WTC11 (cell line): ENCODE results near the gene YBX3. TPM values are rescaled to one million over a fixed set of nuclear protein-coding genes. Genes with fewer than 3 reads are reported as not detected.

Experiments
- ATAC-seq: fragments of 200-7000 bp; cut with Tn5 transposase; 2 replicates; pipeline ENCODE4 v1.10.0; 2021; ENCODE audit warnings: mild to moderate bottlenecking, moderate library complexity
- CTCF ChIA-PET: fragments of 300-600 bp; sonication (Branson Sonifier 250); formaldehyde crosslinking; loops from one replicate; lab custom pipeline; 2021; ENCODE audit warnings: antibody characterized with exemption; lab: Charles Lee
- POLR2A ChIA-PET: fragments of 350-600 bp; sonication (Branson Sonifier 250); formaldehyde crosslinking; loops from one replicate; lab custom pipeline; 2021; ENCODE audit warnings: antibody characterized with exemption; lab: Charles Lee
- DNase-seq: peaks from one replicate; pipeline ENCODE4 v3.0.0; 2021; ENCODE audit warnings: low spot score
- H3K27ac Mint-ChIP-seq: 2 replicates; pipeline ENCODE4 v1.8.0; 2021; ENCODE audit warnings: mixed read lengths
- H3K27me3 Mint-ChIP-seq: 2 replicates; pipeline ENCODE4 v1.8.0; 2021; ENCODE audit warnings: low read depth, mild to moderate bottlenecking, moderate library complexity, mixed read lengths
- H3K36me3 Mint-ChIP-seq: 2 replicates; pipeline ENCODE4 v1.8.0; 2021; ENCODE audit warnings: mixed read lengths
- H3K4me1 Mint-ChIP-seq: 2 replicates; pipeline ENCODE4 v1.8.0; 2022; ENCODE audit warnings: mixed read lengths
- H3K4me3 Mint-ChIP-seq: 2 replicates; pipeline ENCODE4 v1.8.0; 2021; ENCODE audit warnings: mild to moderate bottlenecking, moderate library complexity, mixed read lengths
- H3K9me3 Mint-ChIP-seq: 2 replicates; pipeline ENCODE4 v1.8.0; 2021; ENCODE audit warnings: mixed read lengths
- CBFB ChIP-seq: sonication (generic); formaldehyde crosslinking; IDR thresholded peaks from 2 replicates; pipeline ENCODE4 v1.8.1; 2022; ENCODE audit warnings: mild to moderate bottlenecking, low read depth, missing genetic modification reagents
- ESRRA ChIP-seq: sonication (generic); formaldehyde crosslinking; IDR thresholded peaks from 2 replicates; pipeline ENCODE4 v1.8.1; 2022; ENCODE audit warnings: mild to moderate bottlenecking, missing genetic modification reagents, borderline replicate concordance
- ETV6 ChIP-seq: sonication (generic); formaldehyde crosslinking; IDR thresholded peaks from 2 replicates; pipeline ENCODE4 v1.8.1; 2022; ENCODE audit warnings: mild to moderate bottlenecking, missing genetic modification reagents
- FOXK1 ChIP-seq: sonication (generic); formaldehyde crosslinking; IDR thresholded peaks from 2 replicates; pipeline ENCODE4 v1.8.0; 2022; ENCODE audit warnings: mild to moderate bottlenecking, moderate library complexity, missing genetic modification reagents
- GABPB1 ChIP-seq: sonication (generic); formaldehyde crosslinking; IDR thresholded peaks from 2 replicates; pipeline ENCODE4 v1.8.1; 2023; ENCODE audit warnings: mild to moderate bottlenecking, missing genetic modification reagents
- NR3C1 ChIP-seq: sonication (generic); formaldehyde crosslinking; conservative IDR thresholded peaks from 2 replicates; pipeline ENCODE4 v1.8.1; 2023; ENCODE audit warnings: low read depth, mild to moderate bottlenecking, missing genetic modification reagents
- RORB ChIP-seq: fragments of 250-450 bp; sonication (Bioruptor Pico); IDR thresholded peaks from 2 replicates; pipeline ENCODE4 v1.9.0; 2021; ENCODE audit warnings: mild to moderate bottlenecking
- SMAD3 ChIP-seq: sonication (generic); formaldehyde crosslinking; IDR thresholded peaks from 2 replicates; pipeline ENCODE4 v1.8.0; 2022; ENCODE audit warnings: missing genetic modification reagents, mild to moderate bottlenecking, borderline replicate concordance
- TCF7 ChIP-seq: sonication (generic); formaldehyde crosslinking; IDR thresholded peaks from 2 replicates; pipeline ENCODE4 v1.8.0; 2022; ENCODE audit warnings: mild to moderate bottlenecking, low read depth, missing genetic modification reagents, moderate library complexity
- ZNF138 ChIP-seq: sonication (generic); formaldehyde crosslinking; conservative IDR thresholded peaks from 2 replicates; pipeline ENCODE4 v1.8.1; 2022; ENCODE audit warnings: mild to moderate bottlenecking, moderate library complexity, missing genetic modification reagents
- total RNA-seq: library from RNA; stranded (reverse); gene quantifications from 3 replicates; pipeline ENCODE4 v1.2.3, GENCODE V29; 2021
- TF ChIP-seq, protein P1 (sequence below): sonication (generic); formaldehyde crosslinking; IDR thresholded peaks from 2 replicates; pipeline ENCODE4 v1.8.0; 2022; ENCODE audit warnings: missing genetic modification reagents
- TF ChIP-seq, protein P2 (sequence below): sonication (generic); formaldehyde crosslinking; IDR thresholded peaks from 2 replicates; pipeline ENCODE4 v1.8.1; 2022; ENCODE audit warnings: low read depth, missing genetic modification reagents, borderline replicate concordance
- TF ChIP-seq, protein P3 (sequence below): sonication (generic); formaldehyde crosslinking; IDR thresholded peaks from 2 replicates; pipeline ENCODE4 v1.8.1; 2023; ENCODE audit warnings: mild to moderate bottlenecking, moderate library complexity, missing genetic modification reagents
- TF ChIP-seq, protein P4 (sequence below): fragments of 250-450 bp; sonication (Bioruptor Pico); IDR thresholded peaks from 2 replicates; pipeline ENCODE4 v1.8.0; 2021; ENCODE audit warnings: mild to moderate bottlenecking
- TF ChIP-seq, protein P5 (sequence below): sonication (generic); formaldehyde crosslinking; IDR thresholded peaks from 2 replicates; pipeline ENCODE4 v1.8.1; 2022; ENCODE audit warnings: mild to moderate bottlenecking, moderate library complexity, missing genetic modification reagents
- TF ChIP-seq, protein P6 (sequence below): sonication (generic); formaldehyde crosslinking; IDR thresholded peaks from 2 replicates; pipeline ENCODE4 v1.8.1; 2023; ENCODE audit warnings: mild to moderate bottlenecking, missing genetic modification reagents
- TF ChIP-seq, protein P7 (sequence below): fragments of 200-600 bp; IDR thresholded peaks from 2 replicates; pipeline ENCODE4 v1.8.0; 2022; ENCODE audit warnings: antibody characterized with exemption
- TF ChIP-seq, protein P8 (sequence below): sonication (generic); formaldehyde crosslinking; IDR thresholded peaks from 2 replicates; pipeline ENCODE4 v1.8.1; 2022; ENCODE audit warnings: missing genetic modification reagents, borderline replicate concordance

The YBX3 gene
- total RNA-seq, 1 experiment from 2014 or later, result 396 TPM

DNA sequence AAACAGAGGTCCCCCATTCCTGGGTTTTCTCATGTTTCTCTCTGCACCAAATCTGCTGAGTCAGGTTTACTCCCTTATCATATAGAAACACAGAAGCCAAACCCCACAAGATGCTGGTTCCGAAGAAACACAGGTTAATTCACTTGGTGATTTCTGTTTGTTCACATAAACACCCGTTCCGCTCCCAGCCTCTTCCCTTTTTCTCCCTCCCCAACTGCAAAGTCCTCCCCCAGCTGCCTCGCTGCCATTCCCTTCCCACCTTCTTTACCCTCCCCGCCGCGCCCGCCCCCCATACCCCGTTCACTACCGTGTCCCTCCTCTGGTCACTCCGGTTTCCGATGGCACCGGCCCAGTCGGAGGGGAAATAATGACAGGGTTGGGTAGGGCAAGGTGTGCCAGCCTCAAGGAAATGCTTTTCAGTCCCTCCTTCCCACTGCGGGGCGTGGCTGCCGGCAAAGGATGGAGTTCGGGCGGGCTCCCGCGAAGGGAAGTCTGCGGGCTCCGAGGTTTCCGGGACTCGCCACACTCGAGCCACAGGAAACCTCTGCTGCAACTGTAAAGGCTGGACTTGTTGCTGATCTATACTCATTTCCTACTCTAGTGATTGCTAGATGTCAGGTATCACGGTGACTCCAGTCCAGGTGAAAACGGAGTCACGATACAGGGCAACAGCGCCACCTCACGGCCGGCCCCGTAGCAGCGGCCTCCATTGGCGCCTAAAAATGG lies 49.3 kb downstream of the YBX3 start, which contains the start of gene STYK1 (continued):
- TF ChIP-seq, protein P1, sequence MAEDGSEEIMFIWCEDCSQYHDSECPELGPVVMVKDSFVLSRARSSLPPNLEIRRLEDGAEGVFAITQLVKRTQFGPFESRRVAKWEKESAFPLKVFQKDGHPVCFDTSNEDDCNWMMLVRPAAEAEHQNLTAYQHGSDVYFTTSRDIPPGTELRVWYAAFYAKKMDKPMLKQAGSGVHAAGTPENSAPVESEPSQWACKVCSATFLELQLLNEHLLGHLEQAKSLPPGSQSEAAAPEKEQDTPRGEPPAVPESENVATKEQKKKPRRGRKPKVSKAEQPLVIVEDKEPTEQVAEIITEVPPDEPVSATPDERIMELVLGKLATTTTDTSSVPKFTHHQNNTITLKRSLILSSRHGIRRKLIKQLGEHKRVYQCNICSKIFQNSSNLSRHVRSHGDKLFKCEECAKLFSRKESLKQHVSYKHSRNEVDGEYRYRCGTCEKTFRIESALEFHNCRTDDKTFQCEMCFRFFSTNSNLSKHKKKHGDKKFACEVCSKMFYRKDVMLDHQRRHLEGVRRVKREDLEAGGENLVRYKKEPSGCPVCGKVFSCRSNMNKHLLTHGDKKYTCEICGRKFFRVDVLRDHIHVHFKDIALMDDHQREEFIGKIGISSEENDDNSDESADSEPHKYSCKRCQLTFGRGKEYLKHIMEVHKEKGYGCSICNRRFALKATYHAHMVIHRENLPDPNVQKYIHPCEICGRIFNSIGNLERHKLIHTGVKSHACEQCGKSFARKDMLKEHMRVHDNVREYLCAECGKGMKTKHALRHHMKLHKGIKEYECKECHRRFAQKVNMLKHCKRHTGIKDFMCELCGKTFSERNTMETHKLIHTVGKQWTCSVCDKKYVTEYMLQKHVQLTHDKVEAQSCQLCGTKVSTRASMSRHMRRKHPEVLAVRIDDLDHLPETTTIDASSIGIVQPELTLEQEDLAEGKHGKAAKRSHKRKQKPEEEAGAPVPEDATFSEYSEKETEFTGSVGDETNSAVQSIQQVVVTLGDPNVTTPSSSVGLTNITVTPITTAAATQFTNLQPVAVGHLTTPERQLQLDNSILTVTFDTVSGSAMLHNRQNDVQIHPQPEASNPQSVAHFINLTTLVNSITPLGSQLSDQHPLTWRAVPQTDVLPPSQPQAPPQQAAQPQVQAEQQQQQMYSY (CRISPR knock-in tag), result peak; percentile 74
- TF ChIP-seq, protein P2, sequence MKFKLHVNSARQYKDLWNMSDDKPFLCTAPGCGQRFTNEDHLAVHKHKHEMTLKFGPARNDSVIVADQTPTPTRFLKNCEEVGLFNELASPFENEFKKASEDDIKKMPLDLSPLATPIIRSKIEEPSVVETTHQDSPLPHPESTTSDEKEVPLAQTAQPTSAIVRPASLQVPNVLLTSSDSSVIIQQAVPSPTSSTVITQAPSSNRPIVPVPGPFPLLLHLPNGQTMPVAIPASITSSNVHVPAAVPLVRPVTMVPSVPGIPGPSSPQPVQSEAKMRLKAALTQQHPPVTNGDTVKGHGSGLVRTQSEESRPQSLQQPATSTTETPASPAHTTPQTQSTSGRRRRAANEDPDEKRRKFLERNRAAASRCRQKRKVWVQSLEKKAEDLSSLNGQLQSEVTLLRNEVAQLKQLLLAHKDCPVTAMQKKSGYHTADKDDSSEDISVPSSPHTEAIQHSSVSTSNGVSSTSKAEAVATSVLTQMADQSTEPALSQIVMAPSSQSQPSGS (CRISPR knock-in tag), result no peak
- TF ChIP-seq ESRRA (CRISPR knock-in tag) (no peak), ETV6 (CRISPR knock-in tag) (peak; percentile 73; the same call in 1 of the 2 replicates), FOXK1 (CRISPR knock-in tag) (no peak), SMAD3 (CRISPR knock-in tag) (no peak), NR3C1 (CRISPR knock-in tag) (no peak), TCF7 (CRISPR knock-in tag) (no peak), GABPB1 (CRISPR knock-in tag) (no peak)
- TF ChIP-seq, protein P3, sequence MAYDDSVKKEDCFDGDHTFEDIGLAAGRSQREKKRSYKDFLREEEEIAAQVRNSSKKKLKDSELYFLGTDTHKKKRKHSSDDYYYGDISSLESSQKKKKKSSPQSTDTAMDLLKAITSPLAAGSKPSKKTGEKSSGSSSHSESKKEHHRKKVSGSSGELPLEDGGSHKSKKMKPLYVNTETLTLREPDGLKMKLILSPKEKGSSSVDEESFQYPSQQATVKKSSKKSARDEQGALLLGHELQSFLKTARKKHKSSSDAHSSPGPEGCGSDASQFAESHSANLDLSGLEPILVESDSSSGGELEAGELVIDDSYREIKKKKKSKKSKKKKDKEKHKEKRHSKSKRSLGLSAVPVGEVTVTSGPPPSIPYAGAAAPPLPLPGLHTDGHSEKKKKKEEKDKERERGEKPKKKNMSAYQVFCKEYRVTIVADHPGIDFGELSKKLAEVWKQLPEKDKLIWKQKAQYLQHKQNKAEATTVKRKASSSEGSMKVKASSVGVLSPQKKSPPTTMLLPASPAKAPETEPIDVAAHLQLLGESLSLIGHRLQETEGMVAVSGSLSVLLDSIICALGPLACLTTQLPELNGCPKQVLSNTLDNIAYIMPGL (CRISPR knock-in tag), result 0 out of 2 replicates have a peak, but pooled peaks have one; percentile 68
- TF ChIP-seq, protein P4, sequence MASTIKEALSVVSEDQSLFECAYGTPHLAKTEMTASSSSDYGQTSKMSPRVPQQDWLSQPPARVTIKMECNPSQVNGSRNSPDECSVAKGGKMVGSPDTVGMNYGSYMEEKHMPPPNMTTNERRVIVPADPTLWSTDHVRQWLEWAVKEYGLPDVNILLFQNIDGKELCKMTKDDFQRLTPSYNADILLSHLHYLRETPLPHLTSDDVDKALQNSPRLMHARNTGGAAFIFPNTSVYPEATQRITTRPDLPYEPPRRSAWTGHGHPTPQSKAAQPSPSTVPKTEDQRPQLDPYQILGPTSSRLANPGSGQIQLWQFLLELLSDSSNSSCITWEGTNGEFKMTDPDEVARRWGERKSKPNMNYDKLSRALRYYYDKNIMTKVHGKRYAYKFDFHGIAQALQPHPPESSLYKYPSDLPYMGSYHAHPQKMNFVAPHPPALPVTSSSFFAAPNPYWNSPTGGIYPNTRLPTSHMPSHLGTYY (CRISPR knock-in tag), result no peak
- TF ChIP-seq, protein P5, sequence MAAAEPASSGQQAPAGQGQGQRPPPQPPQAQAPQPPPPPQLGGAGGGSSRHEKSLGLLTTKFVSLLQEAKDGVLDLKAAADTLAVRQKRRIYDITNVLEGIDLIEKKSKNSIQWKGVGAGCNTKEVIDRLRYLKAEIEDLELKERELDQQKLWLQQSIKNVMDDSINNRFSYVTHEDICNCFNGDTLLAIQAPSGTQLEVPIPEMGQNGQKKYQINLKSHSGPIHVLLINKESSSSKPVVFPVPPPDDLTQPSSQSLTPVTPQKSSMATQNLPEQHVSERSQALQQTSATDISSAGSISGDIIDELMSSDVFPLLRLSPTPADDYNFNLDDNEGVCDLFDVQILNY (CRISPR knock-in tag), result 0 out of 2 replicates have a peak, but pooled peaks have one; percentile 25

DNA sequence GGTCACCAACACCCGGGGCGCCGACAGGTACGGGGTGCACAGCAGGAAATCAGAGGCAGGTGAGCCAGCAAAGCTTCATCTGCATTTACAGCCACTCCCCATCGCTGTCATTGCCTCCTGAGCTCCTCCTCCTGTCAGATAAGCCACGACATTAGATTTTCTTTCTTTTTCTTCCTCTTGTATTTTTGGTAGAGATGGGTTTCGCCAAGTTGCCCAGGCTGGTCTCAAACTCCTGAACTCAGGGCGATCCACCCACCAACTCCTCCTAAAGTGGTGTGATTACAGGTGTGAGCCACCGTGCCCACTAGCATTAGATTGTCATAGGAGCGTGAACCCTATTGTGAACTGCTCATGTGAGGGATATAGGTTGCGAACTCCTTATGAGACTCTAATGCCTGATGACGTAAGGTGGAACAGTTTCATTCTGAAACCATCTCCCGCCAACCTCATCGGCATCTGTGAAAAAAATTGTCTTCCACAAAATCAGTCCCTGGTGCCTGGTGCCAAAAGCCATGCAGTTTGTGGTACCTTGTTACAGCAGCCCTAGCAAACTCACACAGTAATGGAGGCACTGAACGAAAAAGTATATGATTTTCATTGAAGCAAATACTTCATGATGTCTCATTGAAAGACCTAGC lies 50.8 kb downstream of the YBX3 start:
- peak overlapping the region; percentile 83 for H3K4me3 Mint-ChIP-seq
- POLR2A ChIA-PET, result no interaction called here
- TF ChIP-seq GABPB1 (CRISPR knock-in tag) (no peak), RORB (CRISPR knock-in tag) (no peak), SMAD3 (CRISPR knock-in tag) (no peak), CBFB (CRISPR knock-in tag) (no peak), FOXK1 (CRISPR knock-in tag) (no peak), ZNF138 (CRISPR knock-in tag) (no peak)
- TF ChIP-seq, protein P6, sequence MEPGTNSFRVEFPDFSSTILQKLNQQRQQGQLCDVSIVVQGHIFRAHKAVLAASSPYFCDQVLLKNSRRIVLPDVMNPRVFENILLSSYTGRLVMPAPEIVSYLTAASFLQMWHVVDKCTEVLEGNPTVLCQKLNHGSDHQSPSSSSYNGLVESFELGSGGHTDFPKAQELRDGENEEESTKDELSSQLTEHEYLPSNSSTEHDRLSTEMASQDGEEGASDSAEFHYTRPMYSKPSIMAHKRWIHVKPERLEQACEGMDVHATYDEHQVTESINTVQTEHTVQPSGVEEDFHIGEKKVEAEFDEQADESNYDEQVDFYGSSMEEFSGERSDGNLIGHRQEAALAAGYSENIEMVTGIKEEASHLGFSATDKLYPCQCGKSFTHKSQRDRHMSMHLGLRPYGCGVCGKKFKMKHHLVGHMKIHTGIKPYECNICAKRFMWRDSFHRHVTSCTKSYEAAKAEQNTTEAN (CRISPR knock-in tag), result no peak
- TF ChIP-seq, protein P7, sequence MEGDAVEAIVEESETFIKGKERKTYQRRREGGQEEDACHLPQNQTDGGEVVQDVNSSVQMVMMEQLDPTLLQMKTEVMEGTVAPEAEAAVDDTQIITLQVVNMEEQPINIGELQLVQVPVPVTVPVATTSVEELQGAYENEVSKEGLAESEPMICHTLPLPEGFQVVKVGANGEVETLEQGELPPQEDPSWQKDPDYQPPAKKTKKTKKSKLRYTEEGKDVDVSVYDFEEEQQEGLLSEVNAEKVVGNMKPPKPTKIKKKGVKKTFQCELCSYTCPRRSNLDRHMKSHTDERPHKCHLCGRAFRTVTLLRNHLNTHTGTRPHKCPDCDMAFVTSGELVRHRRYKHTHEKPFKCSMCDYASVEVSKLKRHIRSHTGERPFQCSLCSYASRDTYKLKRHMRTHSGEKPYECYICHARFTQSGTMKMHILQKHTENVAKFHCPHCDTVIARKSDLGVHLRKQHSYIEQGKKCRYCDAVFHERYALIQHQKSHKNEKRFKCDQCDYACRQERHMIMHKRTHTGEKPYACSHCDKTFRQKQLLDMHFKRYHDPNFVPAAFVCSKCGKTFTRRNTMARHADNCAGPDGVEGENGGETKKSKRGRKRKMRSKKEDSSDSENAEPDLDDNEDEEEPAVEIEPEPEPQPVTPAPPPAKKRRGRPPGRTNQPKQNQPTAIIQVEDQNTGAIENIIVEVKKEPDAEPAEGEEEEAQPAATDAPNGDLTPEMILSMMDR, result no peak
- TF ChIP-seq, protein P8, sequence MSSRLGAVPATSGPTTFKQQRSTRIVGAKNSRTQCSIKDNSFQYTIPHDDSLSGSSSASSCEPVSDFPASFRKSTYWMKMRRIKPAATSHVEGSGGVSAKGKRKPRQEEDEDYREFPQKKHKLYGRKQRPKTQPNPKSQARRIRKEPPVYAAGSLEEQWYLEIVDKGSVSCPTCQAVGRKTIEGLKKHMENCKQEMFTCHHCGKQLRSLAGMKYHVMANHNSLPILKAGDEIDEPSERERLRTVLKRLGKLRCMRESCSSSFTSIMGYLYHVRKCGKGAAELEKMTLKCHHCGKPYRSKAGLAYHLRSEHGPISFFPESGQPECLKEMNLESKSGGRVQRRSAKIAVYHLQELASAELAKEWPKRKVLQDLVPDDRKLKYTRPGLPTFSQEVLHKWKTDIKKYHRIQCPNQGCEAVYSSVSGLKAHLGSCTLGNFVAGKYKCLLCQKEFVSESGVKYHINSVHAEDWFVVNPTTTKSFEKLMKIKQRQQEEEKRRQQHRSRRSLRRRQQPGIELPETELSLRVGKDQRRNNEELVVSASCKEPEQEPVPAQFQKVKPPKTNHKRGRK (CRISPR knock-in tag), result no peak

More for the DNA sequence above, 50.8 kb downstream of the YBX3 start:
- CTCF ChIA-PET, result no interaction called here
- Mint-ChIP-seq H3K27ac (no peak overlapping the region), H3K27me3 (no peaks in the 10 kb centered on the region), H3K9me3 (peaks cover 3% of the 10 kb centered on the region; the same call in 1 of the 2 replicates), H3K36me3 (no peaks in the 10 kb centered on the region), H3K4me1 (peaks cover 11% of the 10 kb centered on the region)
- DNase-seq (no peak), ATAC-seq (no peak)
